GM20000 (cell line): Measurements from ENCODE around the gene UBXN1.

Source experiments
- DNase-seq: peaks from one replicate; pipeline ENCODE4 v3.0.0; 2012; ENCODE audit warnings: low spot score
- CTCF ChIP-seq: IDR thresholded peaks from 2 replicates; pipeline ENCODE4 v1.5.1; 2012; ENCODE audit warnings: mild to moderate bottlenecking, control low read depth; ENCODE audit errors: extremely low read depth, missing control alignments

The UBXN1 gene

GRCh38 chr11:62725646-62726045, 46.8 kb upstream of the UBXN1 start:
- DNase-seq, result no peak
- no peak for TF ChIP-seq CTCF

- TF ChIP-seq CTCF, result no peak
- no peak for DNase-seq
Observed at GRCh38 chr11:62724171-62724570, 45.3 kb upstream of the UBXN1 start.

- DNase-seq, result no peak
- no peak for TF ChIP-seq CTCF
Observed at GRCh38 chr11:62721994-62722393, 43.1 kb upstream of the UBXN1 start.

GRCh38 chr11:62719302-62719978, 40.6 kb upstream of the UBXN1 start:
- TF ChIP-seq CTCF, result no peak
- DNase-seq, result no peak

GRCh38 chr11:62716816-62717215, 37.9 kb upstream of the UBXN1 start:
- DNase-seq, result no peak
- no peak for TF ChIP-seq CTCF

- no peak for TF ChIP-seq CTCF
- no peak for DNase-seq
Observed at GRCh38 chr11:62716206-62716605, 37.3 kb upstream of the UBXN1 start.

- no peak for TF ChIP-seq CTCF
- DNase-seq, result no peak
Observed at GRCh38 chr11:62715150-62716130, 36.6 kb upstream of the UBXN1 start.
